HepG2 (cell line): ENCODE data around the gene LLGL2. TPM values are rescaled to one million over a fixed set of nuclear protein-coding genes. Genes with fewer than 3 reads are reported as not detected.
A peak's percentile ranks its signal among the peaks of the same experiment; 100 is the strongest.
"Not testable (repeated sequence)": the region's sequence is repeated elsewhere in the genome, so short reads cannot be mapped to it uniquely, and the experiment has no call there.

ENCODE experiments used
- ATAC-seq: fragments of 200-7000 bp; cut with Tn5 transposase; 3 replicates; pipeline ENCODE4 v1.9.1; 2020; ENCODE audit warnings: mild to moderate bottlenecking, moderate library complexity
- BruUV-seq: library from RNA; stranded (reverse); fragments of 400-500 nt; replicated peaks from 2 replicates; lab custom pipeline; 2021; lab: Mats Ljungman, UMichigan
- CTCF ChIA-PET: fragments of 300-600 bp; formaldehyde crosslinking; extraction: SDS; loops from one replicate; lab custom pipeline; 2021; ENCODE audit warnings: low total read pairs, inconsistent platforms, low intra/inter-chr PET ratio; lab: Yijun Ruan, JAX
- POLR2A ChIA-PET: fragments of 350-600 bp; sonication (Branson Sonifier 250); formaldehyde crosslinking; loops from one replicate; lab custom pipeline; 2020; ENCODE audit warnings: antibody characterized with exemption, inconsistent platforms; lab: Yijun Ruan, JAX
- DNase-seq: peaks from one replicate; pipeline ENCODE4 v3.0.0-alpha.2; 2015; ENCODE audit warnings: low spot score
- FAIRE-seq: peaks from 3 replicates; lab custom pipeline; 2011; peaks lifted over from hg19 to GRCh38; lab: Jason Lieb, UNC
- H2AFZ ChIP-seq: one replicate; pipeline ENCODE4 v1.6.1; 2011; ENCODE audit warnings: low read length, inconsistent platforms
- H3K27ac ChIP-seq: fragments of 300-600 bp; 3 replicates; pipeline ENCODE4 v1.8.0; 2011; ENCODE audit warnings: mixed run types, mild to moderate bottlenecking, mixed read lengths, low read length, inconsistent platforms; ENCODE audit not compliant: insufficient read depth; ENCODE audit errors: extremely low read length
- H3K27me3 ChIP-seq, 2 experiments: fragments of 200-600 bp in 1 of 2; 2 replicates in 1 of 2; 3 replicates in 1 of 2; pipeline versions ENCODE4 v1.6.0 to v1.8.0; 2011; ENCODE audit warnings: low read length in 2 of 2, mild to moderate bottlenecking in 2 of 2, moderate library complexity in 2 of 2, inconsistent platforms in 1 of 2; ENCODE audit not compliant: insufficient read depth in 2 of 2, control insufficient read depth in 1 of 2
- H3K36me3 ChIP-seq, 2 experiments: fragments of 200-600 bp in 1 of 2; replicated peaks in 1 of 2; 2 replicates in 1 of 2; 3 replicates in 1 of 2; pipeline versions ENCODE4 v1.5.1 to v1.8.0; 2011; ENCODE audit warnings: low read length in 2 of 2, inconsistent platforms in 1 of 2; ENCODE audit not compliant: insufficient read depth in 2 of 2, control insufficient read depth in 1 of 2
- H3K4me1 ChIP-seq: 2 replicates; pipeline ENCODE4 v1.5.1; 2012; ENCODE audit warnings: low read length, inconsistent platforms; ENCODE audit not compliant: insufficient read depth
- H3K4me2 ChIP-seq: 2 replicates; pipeline ENCODE4 v1.6.0; 2011; ENCODE audit warnings: low read depth, low read length, inconsistent platforms
- H3K4me3 ChIP-seq, 3 experiments: fragments of 200-600 bp in 1 of 3; sonication (generic), shearing (Covaris generic) in 1 of 3; replicated peaks in 1 of 3; 2 replicates each; pipeline ENCODE4 v1.5.1; 2011 to 2016; ENCODE audit warnings: low read length in 3 of 3, inconsistent platforms in 2 of 3, low read depth in 2 of 3, mild to moderate bottlenecking in 2 of 3, control low read depth in 1 of 3, mixed read lengths in 1 of 3; ENCODE audit not compliant: insufficient read depth in 1 of 3
- H3K79me2 ChIP-seq: one replicate; pipeline ENCODE4 v1.6.1; 2011; ENCODE audit warnings: low read length, inconsistent platforms; ENCODE audit not compliant: insufficient read depth
- H3K9ac ChIP-seq: 2 replicates; pipeline ENCODE4 v1.6.0; 2011; ENCODE audit warnings: mild to moderate bottlenecking, low read depth, low read length, inconsistent platforms; ENCODE audit not compliant: insufficient read depth
- H3K9me3 ChIP-seq: 2 replicates; pipeline ENCODE4 v1.5.1; 2012; ENCODE audit warnings: mild to moderate bottlenecking, low read length
- H4K20me1 ChIP-seq: 2 replicates; pipeline ENCODE4 v1.6.0; 2011; ENCODE audit warnings: inconsistent platforms, mild to moderate bottlenecking, low read length, moderate library complexity; ENCODE audit not compliant: insufficient read depth
- FOSL2 ChIP-seq: sonication (generic); formaldehyde crosslinking; IDR thresholded peaks from 2 replicates; pipeline ENCODE4 v1.4.0; 2020; ENCODE audit warnings: missing genetic modification reagents
- NFYB ChIP-seq: sonication (generic); formaldehyde crosslinking; IDR thresholded peaks from 2 replicates; pipeline ENCODE4 v1.4.0; 2020; ENCODE audit warnings: missing genetic modification reagents
- NFYC ChIP-seq: IDR thresholded peaks from 2 replicates; pipeline ENCODE4 v1.6.1; 2016; ENCODE audit warnings: missing genetic modification reagents, missing compliant biosample characterization
- PAX8 ChIP-seq: sonication (generic); formaldehyde crosslinking; IDR thresholded peaks from 2 replicates; pipeline ENCODE4 v1.8.0; 2022; ENCODE audit warnings: mild to moderate bottlenecking, missing genetic modification reagents, borderline replicate concordance
- POLR2A ChIP-seq, 2 experiments: IDR thresholded peaks; 2 replicates each; pipeline ENCODE4 v1.6.1; 2011; ENCODE audit warnings: low read depth in 2 of 2, low read length in 2 of 2, mild to moderate bottlenecking in 1 of 2, moderate library complexity in 1 of 2; ENCODE audit not compliant: insufficient read depth in 1 of 2
- SP1 ChIP-seq, 2 experiments: fragments of 450-650 bp in 1 of 2; sonication (generic) in 1 of 2; formaldehyde crosslinking in 1 of 2; IDR thresholded peaks; 2 replicates each; pipeline versions ENCODE4 v1.4.0 to v1.6.1; 2016 to 2020; ENCODE audit warnings: missing genetic modification reagents in 1 of 2
- ZBTB38 ChIP-seq: sonication (generic); formaldehyde crosslinking; IDR thresholded peaks from 2 replicates; pipeline ENCODE4 v1.5.1; 2020; ENCODE audit warnings: mild to moderate bottlenecking, missing genetic modification reagents
- ZMYM4 ChIP-seq: sonication (generic); formaldehyde crosslinking; IDR thresholded peaks from 2 replicates; pipeline ENCODE4 v1.8.1; 2023; ENCODE audit warnings: mild to moderate bottlenecking, missing genetic modification reagents
- ZNF687 ChIP-seq: sonication (generic); formaldehyde crosslinking; IDR thresholded peaks from 2 replicates; pipeline ENCODE4 v1.5.1; 2020; ENCODE audit warnings: mild to moderate bottlenecking, missing genetic modification reagents, moderate library complexity
- ZNF720 ChIP-seq: sonication (generic); formaldehyde crosslinking; IDR thresholded peaks from 2 replicates; pipeline ENCODE4 v1.4.0; 2020; ENCODE audit warnings: missing genetic modification reagents
- ZNF790 ChIP-seq: sonication (generic); formaldehyde crosslinking; IDR thresholded peaks from 2 replicates; pipeline ENCODE4 v1.8.0; 2022; ENCODE audit warnings: missing genetic modification reagents, mild to moderate bottlenecking, borderline replicate concordance
- WGBS: methylation state at CpG from one replicate; pipeline ENCODE4 v1.1.6; 2017; ENCODE audit warnings: low lambda C conversion rate; 5-methylcytosine and 5-hydroxymethylcytosine counted together
- in situ Hi-C: cut with HindIII; loops from 2 replicates; pipeline ENCODE4 v1.10.0; 2017; ENCODE audit warnings: low pct_unique_long_range_greater_than_20kb; ENCODE audit not compliant: extremely low pct_ligation_motif_present
- intact Hi-C: fragments of 100-400 bp; cut with micrococcal nuclease; formaldehyde crosslinking; loops from one replicate; pipeline ENCODE4 v1.10.0; 2022; ENCODE audit not compliant: unreplicated experiment
- polyA plus RNA-seq, 8 experiments: library from polyadenylated mRNA; depleted of rRNA in 3 of 8; stranded (reverse) in 7 of 8; unstranded in 1 of 8; fragments of >200 nt; fragmentation: Illumina TruSeq in 4 of 8; extraction: Trizol in 4 of 8; gene quantifications; 2 replicates each; pipeline versions ENCODE4 v1.2.1 to v1.2.3, GENCODE V29; 2011 to 2016; ENCODE audit warnings: low read depth in 4 of 8, missing spikeins in 1 of 8, mixed read lengths in 1 of 8; ENCODE audit not compliant: insufficient read depth in 1 of 8
- total RNA-seq, 5 experiments: library from RNA; depleted of rRNA; stranded (reverse); fragments of >200 nt; fragmentation: Illumina TruSeq; extraction: Trizol; gene quantifications; 2 replicates each; pipeline ENCODE4 v1.2.3, GENCODE V29; 2016; ENCODE audit warnings: low read depth in 1 of 5

LLGL2 gene
- total and polyA plus RNA-seq, 2 of the 13 experiments (the other 11 are each of a cell fraction or from before 2014, with no cell fraction given): 83.0 to 86.7 TPM

- TF ChIP-seq ZNF790 (CRISPR knock-in tag) (no peak), FOSL2 (peak; percentile 63; the same call in 1 of the 2 replicates), PAX8 (no peak)
- TF ChIP-seq, all 625 proteins: peak for 113
Observed at GRCh38 chr17:75576661-75577060, 51.2 kb downstream of the LLGL2 start (continued).

GRCh38 chr17:75581121-75581725, 55.7 kb downstream of the LLGL2 start:
- ATAC-seq; BruUV-seq; H3K4me3 ChIP-seq; intact Hi-C loops; H3K9me3 ChIP-seq; H3K9ac ChIP-seq; H2AFZ ChIP-seq; H3K27ac ChIP-seq; CTCF ChIA-PET; in situ Hi-C loops; H3K79me2 ChIP-seq; H3K36me3 ChIP-seq; H3K27me3 ChIP-seq; H3K4me2 ChIP-seq; DNase-seq; H4K20me1 ChIP-seq; TF ChIP-seq SP1 (IDR thresholded peaks at IDR 0.05): not testable (repeated sequence)
- POLR2A ChIA-PET: interaction anchor here (1.0 to 1.6 kb wide), 5 partner anchors 9 to 199 kb away, joined by 3 to 7 read pairs (median 5); partner anchors contain the start of gene LLGL2
- WGBS: 76% methylated on average over 20 of the region's 23 CpGs
- peaks cover 68% of the 10 kb centered on the region for H3K4me1 ChIP-seq
- TF ChIP-seq POLR2A (IDR thresholded peaks at IDR 0.05; ENCODE audit: insufficient read depth in 1 of 2, low read depth in 2 of 2, low read length in 2 of 2): peak in 1 of 2 experiments; percentile 50; a peak in 1 of 4 replicates
- peak; percentile 64; the same call in 1 of the 2 replicates for TF ChIP-seq SP1 (CRISPR knock-in tag; IDR thresholded peaks at IDR 0.05)
- TF ChIP-seq ZNF720: 0 out of 2 replicates have a peak, but pooled peaks have one; percentile 49
- TF ChIP-seq NFYC (CRISPR knock-in tag): peak; percentile 79
- TF ChIP-seq ZBTB38 (CRISPR knock-in tag): peak; percentile 70
- peak; percentile 18; the same call in 1 of the 2 replicates for TF ChIP-seq ZNF687 (CRISPR knock-in tag)
- TF ChIP-seq ZMYM4 (CRISPR knock-in tag): 0 out of 2 replicates have a peak, but pooled peaks have one; percentile 21
- TF ChIP-seq NFYB (CRISPR knock-in tag): peak; percentile 84
- peak; percentile 12 for FAIRE-seq
